ENCODE measurements around the gene IPO8. TPM values are rescaled to one million over a fixed set of nuclear protein-coding genes. Genes with fewer than 3 reads are reported as not detected.

Gene IPO8
- total RNA-seq, 1 experiment from 2014 or later, result 75.0 TPM

DNA sequence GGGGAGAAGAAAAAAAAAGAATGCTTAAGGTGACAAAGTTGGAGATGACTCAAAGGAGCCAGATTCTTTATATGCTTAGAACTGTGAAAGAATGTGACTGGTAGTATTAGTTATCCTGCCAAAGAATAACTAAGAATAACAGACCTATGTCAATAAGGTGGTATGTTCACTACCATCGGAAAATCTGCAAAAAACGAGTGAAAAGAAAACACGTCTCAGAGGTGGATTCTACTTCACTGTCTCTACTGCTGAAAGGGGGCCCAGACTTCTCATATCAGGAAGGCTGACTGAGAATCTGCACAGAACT, 64.7 kb downstream of the IPO8 start:
- intact Hi-C loops (cut with micrococcal nuclease; ENCODE audit: unreplicated experiment), result no loop called here
- no peak overlapping the region for H3K27ac ChIP-seq
- H3K27me3 ChIP-seq (ENCODE audit: insufficient read depth, low read depth), result no peaks in the 10 kb centered on the region
- H3K4me2 ChIP-seq, result no peak overlapping the region
- H3K79me2 ChIP-seq (ENCODE audit: low read depth), result no peaks in the 10 kb centered on the region
- POLR2A ChIA-PET (ENCODE audit: unreplicated experiment), result no interaction called here
- no peaks in the 10 kb centered on the region for H4K20me1 ChIP-seq (ENCODE audit: insufficient read depth)
- CTCF ChIA-PET, result no interaction called here
- H3K9me3 ChIP-seq (ENCODE audit: insufficient read depth, low read depth), result no peaks in the 10 kb centered on the region
- no peak overlapping the region for H2AFZ ChIP-seq
- TF ChIP-seq, protein P1, sequence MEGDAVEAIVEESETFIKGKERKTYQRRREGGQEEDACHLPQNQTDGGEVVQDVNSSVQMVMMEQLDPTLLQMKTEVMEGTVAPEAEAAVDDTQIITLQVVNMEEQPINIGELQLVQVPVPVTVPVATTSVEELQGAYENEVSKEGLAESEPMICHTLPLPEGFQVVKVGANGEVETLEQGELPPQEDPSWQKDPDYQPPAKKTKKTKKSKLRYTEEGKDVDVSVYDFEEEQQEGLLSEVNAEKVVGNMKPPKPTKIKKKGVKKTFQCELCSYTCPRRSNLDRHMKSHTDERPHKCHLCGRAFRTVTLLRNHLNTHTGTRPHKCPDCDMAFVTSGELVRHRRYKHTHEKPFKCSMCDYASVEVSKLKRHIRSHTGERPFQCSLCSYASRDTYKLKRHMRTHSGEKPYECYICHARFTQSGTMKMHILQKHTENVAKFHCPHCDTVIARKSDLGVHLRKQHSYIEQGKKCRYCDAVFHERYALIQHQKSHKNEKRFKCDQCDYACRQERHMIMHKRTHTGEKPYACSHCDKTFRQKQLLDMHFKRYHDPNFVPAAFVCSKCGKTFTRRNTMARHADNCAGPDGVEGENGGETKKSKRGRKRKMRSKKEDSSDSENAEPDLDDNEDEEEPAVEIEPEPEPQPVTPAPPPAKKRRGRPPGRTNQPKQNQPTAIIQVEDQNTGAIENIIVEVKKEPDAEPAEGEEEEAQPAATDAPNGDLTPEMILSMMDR (conservative IDR thresholded peaks at IDR 0.05), result no peak
- TF ChIP-seq EZH2 (IDR thresholded peaks at IDR 0.05; ENCODE audit: low read depth), result no peak
- no peaks in the 10 kb centered on the region for H3K9me2 ChIP-seq (ENCODE audit: insufficient read depth)
- H3K36me3 ChIP-seq (ENCODE audit: low read depth), result peaks cover 20% of the 10 kb centered on the region
- H3K4me3 ChIP-seq, result no peak overlapping the region
- BruUV-seq (replicated peaks), result no TSS peak
- H3F3A ChIP-seq (ENCODE audit: insufficient read depth, low read depth), result no peaks in the 10 kb centered on the region
- H3K4me1 ChIP-seq (replicated peaks; ENCODE audit: insufficient read depth), result no peaks in the 10 kb centered on the region
- no peak for DNase-seq

DNA sequence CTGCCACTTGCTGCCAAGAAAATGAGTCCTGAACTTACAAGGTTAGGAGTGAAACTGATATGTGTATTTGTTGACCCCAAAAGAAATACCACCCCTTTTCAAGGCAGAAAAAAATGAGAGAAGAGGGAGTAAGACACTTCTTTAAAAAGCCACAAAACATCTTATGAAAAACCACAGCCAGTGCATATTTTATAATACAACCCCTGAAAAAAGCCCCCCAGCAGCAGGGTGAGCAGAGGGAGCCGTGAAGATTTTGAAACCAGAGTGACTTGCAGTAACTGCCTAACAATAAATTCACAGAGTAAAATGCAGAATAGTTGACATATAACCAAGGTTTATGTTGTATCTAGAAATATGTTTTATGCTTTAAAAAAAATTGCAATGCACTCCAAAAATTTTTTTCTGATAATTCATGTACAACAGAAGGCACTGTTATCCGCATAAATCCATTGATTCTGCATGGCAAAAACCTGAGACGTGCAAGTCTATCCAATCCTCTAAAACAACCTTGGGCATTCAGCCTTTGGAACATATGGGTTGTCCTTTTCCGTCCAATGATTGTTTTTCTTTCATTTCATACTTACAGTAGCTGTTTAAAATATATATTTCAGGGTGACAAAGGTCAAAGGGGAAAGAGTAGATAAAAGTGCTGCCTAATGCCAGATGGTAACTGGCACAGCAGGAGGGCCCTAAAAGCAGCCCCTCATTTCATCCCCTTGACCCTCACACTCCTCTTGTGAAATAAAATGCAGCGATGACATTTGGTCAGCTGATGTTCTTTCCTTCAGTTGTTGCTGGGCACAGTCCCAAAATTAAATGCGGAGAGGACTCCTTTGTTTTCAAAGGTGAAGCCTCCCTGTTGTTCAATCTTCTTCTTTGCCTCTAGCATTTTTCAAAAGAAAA, 65.3 kb downstream of the IPO8 start:
- H3K27ac ChIP-seq, result no peak overlapping the region
- TF ChIP-seq EZH2 (IDR thresholded peaks at IDR 0.05; ENCODE audit: low read depth), result no peak
- TF ChIP-seq, protein P1 (conservative IDR thresholded peaks at IDR 0.05), result no peak
- no peaks in the 10 kb centered on the region for H4K20me1 ChIP-seq (ENCODE audit: insufficient read depth)
- intact Hi-C loops (cut with micrococcal nuclease; ENCODE audit: unreplicated experiment), result no loop called here
- no peak overlapping the region for H3K4me3 ChIP-seq
- no peaks in the 10 kb centered on the region for H3K4me1 ChIP-seq (replicated peaks; ENCODE audit: insufficient read depth)
- POLR2A ChIA-PET (ENCODE audit: unreplicated experiment), result no interaction called here
- no peak overlapping the region for H2AFZ ChIP-seq
- H3K27me3 ChIP-seq (ENCODE audit: insufficient read depth, low read depth), result no peaks in the 10 kb centered on the region
- CTCF ChIA-PET, result no interaction called here
- BruUV-seq (replicated peaks), result no TSS peak
- H3F3A ChIP-seq (ENCODE audit: insufficient read depth, low read depth), result no peaks in the 10 kb centered on the region
- no peaks in the 10 kb centered on the region for H3K9me3 ChIP-seq (ENCODE audit: insufficient read depth, low read depth)
- no peak overlapping the region for H3K4me2 ChIP-seq
- peaks cover 20% of the 10 kb centered on the region for H3K36me3 ChIP-seq (ENCODE audit: low read depth)
- no peaks in the 10 kb centered on the region for H3K9me2 ChIP-seq (ENCODE audit: insufficient read depth)
- DNase-seq, result no peak
- H3K79me2 ChIP-seq (ENCODE audit: low read depth), result no peaks in the 10 kb centered on the region

DNA sequence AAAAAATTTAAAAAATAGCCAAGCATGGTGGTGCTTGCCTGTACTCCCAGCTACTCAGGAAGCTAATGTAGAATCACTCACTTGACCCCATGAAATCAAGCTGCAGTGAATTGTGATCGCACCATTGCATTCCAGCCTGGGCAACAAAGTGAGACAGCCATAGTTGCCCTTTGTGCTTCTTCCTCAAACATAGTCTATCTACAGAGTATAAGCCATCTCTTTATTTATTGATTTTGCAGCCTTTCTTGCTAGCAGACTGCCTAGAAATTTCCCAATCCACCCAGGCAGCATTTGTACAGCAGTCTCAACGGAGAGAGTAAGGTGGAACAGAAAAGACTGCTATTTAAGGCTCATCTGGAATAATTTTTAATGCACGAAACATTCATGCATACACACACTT, 68.8 kb downstream of the IPO8 start:
- no peak for TF ChIP-seq EZH2 (IDR thresholded peaks at IDR 0.05; ENCODE audit: low read depth)
- TF ChIP-seq, protein P1 (conservative IDR thresholded peaks at IDR 0.05), result no peak
- no peak overlapping the region for H3K27ac ChIP-seq
- intact Hi-C loops (cut with micrococcal nuclease; ENCODE audit: unreplicated experiment), result no loop called here
- H3K9me3 ChIP-seq (ENCODE audit: insufficient read depth, low read depth), result no peaks in the 10 kb centered on the region
- H3K79me2 ChIP-seq (ENCODE audit: low read depth), result no peaks in the 10 kb centered on the region
- no peaks in the 10 kb centered on the region for H3K27me3 ChIP-seq (ENCODE audit: insufficient read depth, low read depth)
- no peak overlapping the region for H3K4me2 ChIP-seq
- ChIA-PET CTCF (no interaction called here), POLR2A (ENCODE audit: unreplicated experiment) (no interaction called here)
- H3K36me3 ChIP-seq (ENCODE audit: low read depth), result peaks cover 6% of the 10 kb centered on the region
- H3K4me1 ChIP-seq (replicated peaks; ENCODE audit: insufficient read depth), result no peaks in the 10 kb centered on the region
- no peak for DNase-seq
- H4K20me1 ChIP-seq (ENCODE audit: insufficient read depth), result no peaks in the 10 kb centered on the region
- no peak overlapping the region for H3K4me3 ChIP-seq
- H3K9me2 ChIP-seq (ENCODE audit: insufficient read depth), result no peaks in the 10 kb centered on the region
- BruUV-seq (replicated peaks), result no TSS peak
- no peaks in the 10 kb centered on the region for H3F3A ChIP-seq (ENCODE audit: insufficient read depth, low read depth)
- no peak overlapping the region for H2AFZ ChIP-seq
